HG02678 (cell line): ENCODE results near the gene BNIPL.

Experiments used
- ATAC-seq: cut with Tn5 transposase; IDR thresholded peaks from one replicate; pipeline ENCODE4 v1.9.1; 2021; ENCODE audit warnings: mild to moderate bottlenecking, moderate library complexity; ENCODE audit not compliant: unreplicated experiment

Gene BNIPL

DNA sequence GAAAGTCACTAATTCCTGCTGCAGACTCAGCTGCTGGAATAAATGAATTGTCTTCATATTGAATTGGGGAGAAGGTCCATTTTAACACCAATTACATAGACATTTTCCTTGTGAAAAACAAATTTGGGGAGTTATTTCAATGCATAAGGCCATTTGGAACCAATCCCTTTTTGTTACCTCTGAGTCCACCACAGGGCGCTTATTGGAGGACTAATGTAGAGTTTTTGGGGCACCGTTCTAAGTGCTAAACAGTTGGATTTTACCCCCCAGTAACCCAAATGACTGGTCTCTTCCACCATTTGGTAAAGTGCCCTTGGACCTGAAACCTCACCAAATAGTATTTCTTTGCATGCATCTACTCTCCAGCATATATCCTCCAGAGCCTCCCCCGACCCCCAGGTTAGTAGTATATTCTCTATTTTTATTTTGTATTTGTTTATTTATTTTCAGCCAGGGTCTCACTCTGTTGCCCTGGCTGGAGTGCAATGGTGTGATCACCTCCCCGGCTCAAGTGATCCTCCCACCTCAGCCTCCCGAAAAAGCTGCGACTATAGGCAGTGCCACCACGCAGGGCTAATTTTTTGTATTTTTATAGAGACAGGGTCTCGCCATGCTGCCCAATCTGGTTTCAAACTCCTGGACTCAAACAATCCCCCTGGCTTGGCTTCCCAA lies 26.6 kb upstream of the BNIPL start:
- no peak for ATAC-seq

DNA sequence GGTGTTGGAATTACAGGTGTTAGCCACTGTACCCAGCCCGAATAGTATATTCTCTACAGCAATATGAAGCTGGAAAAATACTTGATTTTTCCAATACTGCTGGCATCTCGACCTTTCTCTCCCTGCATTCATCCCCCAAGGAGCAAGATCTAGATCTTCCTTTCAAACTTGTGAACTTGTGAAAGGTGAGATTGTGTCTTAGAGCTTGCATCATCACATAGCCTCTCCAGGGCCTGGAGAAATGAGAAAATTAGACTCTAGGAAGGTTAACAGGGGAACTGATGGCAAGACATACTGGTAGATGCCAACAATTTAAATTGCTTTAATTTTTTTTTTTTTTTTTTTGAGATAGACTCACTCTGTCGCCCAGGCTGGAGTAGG lies 26.1 kb upstream of the BNIPL start:
- ATAC-seq: no peak

DNA sequence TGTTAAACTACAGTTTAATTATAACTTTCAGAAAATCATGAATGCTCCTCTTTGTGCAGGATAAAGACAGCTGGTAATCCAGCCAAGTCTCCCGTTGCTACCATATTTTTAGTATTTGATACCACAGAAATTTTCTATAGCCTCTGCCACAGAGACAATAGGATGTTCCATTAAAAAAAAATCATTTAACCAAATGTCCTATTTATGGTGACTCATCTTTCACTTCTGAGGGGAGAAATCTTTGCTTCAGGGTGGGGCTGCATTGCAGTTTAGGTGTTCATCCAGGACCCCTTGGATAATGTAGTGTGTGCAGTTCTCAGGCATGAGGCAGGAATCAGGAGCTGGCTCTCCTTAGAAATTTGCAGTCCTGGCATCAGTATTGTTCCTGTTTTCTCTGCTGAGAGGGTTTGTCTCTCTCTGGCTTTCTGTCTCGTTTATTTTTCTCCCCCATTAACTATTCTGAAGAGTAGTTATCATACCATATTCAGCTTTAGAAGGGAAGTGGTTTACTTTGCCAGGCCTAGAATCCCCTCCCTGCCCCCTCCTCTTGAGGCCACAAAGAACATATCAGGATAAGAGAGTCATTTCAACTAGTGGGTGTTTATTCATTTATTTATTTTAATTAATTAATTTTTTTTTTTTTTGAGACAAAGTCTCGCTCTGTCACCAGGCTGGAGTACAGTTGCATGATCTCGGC lies 25.1 kb upstream of the BNIPL start:
- ATAC-seq: no peak

DNA sequence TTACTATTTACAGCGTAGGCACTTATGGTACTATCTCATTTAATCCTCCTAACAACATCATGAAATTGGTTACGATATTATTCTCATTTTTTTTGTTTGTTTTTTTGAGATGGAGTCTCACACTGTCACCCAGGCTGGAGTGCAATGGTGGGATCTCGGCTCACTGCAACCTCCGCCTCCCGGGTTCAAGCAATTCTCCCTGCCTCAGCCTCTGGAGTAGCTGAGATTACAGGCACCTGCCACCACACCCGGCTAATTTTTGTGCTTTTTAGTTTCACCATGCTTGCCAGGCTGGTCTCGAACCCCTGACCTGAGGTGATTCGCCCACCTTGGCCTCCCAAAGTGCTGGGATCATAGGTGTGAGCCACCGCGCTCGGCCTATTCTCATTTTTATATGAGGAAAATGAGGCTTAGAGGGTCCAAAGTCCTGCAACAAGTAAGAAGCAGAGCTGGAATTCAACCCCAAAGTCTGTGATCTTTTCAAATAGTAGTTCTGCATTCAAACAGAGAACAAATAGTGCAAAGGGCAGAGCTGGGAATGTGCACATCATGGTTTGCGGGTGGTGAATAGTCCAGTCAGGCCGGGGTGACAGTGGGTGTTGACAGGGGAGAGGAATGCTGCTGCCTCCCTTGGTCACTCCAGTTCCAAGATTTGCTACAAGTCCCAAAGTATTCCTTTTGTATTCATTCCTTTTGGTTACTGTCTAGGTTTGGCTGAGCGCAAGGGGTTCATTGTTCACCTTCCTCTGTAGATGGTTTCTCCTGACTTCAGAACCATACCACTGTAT lies 23.5 kb upstream of the BNIPL start:
- no peak for ATAC-seq

DNA sequence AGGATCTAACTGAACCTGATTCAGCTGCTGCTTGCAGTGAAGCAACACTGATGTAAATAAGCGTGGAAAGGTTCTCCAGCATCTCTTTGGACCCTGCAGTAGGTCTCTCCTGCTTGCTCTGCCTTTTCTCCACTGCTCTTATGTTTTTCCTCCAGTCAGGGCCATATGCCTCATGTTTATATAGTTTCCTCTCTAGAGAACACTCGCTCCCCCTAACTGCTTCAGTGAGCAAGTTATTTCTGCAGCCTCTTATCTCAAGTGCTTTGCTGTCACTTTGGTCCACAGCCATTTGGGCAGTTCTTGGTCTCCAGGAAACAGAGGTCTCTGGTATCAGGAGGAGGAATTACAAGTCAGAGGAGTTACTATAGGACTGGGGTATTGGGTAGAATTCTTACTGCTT lies 22.9 kb upstream of the BNIPL start:
- ATAC-seq: no peak

DNA sequence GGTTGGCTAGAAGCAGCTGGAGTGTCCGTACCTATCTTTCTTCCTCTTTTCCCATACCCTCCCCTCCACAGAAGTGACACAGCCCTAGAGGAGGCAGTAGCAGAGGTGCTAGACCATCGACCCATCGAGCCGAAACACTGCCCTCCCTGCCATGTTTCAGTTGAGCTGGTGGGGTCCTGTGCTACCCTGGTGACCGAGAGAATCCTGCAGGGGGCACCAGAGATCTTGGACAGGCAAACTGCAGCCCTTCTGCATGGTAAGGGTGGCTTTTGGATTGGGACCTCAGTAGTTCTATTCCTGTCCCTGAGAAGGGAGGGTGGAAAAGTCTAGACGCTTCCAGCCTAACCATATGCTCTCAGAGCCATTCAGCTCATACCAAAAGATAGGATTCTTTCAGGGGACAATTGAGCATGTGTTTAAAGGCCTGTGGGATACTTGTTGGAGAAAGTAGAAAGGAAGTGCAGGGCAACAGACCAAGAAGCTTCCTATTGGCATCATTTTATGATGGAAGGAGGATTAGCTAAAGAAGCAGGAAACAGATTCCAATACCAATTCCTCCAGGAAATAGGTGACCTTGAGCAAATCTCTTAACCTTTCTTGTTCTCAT lies 11.7 kb upstream of the BNIPL start:
- no peak for ATAC-seq

DNA sequence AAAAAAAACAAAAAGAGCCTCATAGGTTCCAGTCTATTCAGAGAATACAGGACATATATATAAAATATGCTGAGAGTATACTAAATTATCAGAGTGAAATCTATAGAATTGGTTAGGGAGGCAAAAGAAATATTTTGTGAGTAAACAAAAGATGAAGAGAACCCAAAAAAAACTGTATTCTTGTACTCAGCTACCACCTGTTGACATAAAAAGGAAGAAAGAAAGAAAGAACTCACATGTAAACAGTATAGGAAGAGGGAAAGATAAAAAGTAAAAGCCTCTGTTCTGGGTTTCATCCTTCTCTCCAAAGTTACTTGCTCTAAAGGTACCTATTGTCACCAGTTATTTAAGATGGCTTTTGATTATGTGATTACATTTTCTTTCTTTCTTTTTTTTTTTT lies 9.9 kb upstream of the BNIPL start:
- no peak for ATAC-seq

DNA sequence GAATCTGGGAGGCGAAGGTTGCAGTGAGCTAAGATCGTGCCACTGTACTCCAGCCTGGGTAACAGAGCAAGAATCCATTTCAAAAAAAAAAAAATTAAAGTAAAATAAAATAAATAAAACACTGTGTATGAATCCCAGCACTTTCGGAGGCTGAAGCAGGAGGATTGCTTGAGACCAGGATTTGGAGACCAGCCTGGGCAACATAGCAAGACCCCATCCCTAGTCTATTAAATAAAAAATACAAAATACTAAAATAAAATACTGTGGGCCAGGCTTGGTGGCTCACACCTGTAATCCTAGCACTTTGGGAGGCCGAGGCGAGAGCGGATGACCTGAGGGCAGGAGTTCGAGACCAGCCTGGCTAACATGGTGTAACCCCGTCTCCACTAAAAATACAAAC lies 4.2 kb upstream of the BNIPL start:
- ATAC-seq: no peak

DNA sequence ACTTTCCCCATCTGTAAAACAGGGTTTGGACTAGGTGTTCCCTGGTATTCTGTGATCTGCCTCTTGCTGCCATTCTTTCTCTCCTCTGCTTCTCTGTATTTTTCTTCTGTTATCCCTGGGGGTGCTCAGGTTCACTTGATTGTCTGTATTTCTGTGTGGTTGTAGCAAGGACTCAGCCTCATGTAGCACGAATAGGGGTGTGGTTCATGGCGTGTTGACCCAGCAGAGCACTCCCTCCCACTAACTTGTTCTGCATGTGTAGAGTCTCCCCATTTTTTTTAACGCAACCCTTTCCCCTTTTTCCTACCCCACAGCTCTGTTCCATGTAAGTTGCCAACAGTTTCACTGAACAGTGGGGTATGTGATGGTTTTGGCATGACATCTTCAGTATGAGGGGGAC lies 1.2 kb upstream of the BNIPL start:
- no peak for ATAC-seq

DNA sequence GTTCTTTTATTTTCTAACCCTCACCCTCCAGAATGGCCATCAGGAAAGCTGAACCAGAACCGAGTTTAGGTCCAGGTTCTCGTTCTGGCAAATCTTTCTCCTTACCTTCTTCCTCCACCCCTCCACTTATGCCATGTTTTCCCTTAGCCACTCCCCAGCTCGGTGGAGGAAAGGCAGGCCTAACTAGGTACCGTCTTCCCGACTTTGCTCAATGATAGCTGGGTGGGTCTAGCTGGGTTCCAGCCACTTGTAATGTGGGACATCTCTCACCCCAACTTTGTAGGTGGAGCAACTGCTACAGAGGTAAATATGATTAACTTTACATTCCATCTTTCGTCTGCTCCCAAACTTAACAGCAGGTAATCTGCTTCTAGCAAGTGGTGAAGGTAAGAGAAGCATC lies 646 bp downstream of the BNIPL start:
- no peak for ATAC-seq

DNA sequence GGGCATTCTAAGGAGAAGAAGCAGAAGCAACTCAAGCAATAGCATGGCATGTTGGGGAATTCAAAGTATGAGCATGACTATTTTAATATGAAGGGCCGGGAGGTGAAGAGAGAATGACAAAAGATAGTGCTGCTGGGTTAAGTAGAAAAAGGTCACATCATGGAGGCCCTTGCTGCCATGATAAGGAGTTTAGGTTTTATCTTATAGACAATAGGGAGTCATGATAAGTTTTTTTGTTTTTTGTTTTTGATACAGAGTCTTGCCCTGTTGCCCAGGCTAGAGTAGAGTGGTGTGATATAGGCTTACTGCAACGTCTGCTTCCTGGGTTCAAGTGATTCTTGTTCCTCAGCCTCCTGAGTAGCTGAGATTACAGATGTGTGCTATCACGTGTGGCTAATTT lies 3.1 kb downstream of the BNIPL start:
- ATAC-seq: no peak

DNA sequence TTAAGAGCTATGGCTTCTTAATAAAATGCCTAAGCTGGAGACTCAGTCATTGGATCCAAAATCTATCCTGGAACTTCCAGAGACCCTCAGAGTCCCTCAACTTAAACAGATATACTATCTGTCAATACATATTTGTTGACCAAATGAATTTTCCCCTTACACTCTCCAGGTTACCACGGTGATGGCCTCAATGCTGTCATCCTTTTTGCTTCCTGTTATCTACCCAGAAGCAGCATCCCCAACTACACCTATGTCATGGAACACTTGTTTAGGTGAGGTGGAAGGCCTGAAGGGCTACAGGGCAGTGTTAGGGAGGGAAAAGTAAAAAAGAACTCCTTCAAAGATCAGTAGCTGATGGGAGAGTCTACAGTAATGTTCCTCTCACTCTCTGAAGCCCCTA lies 6.8 kb downstream of the BNIPL start:
- no peak for ATAC-seq

DNA sequence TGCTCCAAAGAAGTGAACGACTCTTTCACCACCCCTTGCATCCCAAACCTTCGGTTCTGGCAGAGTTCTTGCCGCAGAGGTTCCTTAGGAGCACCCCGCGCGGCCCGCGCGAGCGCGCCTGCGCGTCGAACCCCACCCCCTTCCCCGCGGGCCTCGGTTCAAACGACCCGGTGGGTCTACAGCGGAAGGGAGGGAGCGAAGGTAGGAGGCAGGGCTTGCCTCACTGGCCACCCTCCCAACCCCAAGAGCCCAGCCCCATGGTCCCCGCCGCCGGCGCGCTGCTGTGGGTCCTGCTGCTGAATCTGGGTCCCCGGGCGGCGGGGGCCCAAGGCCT lies 11.2 kb downstream of the BNIPL start, which contains the start of gene C1orf56:
Gene C1orf56, plus strand, starts transcription at position 161 of the 334 bp plus-strand sequence. Its CDS starts 97 bp downstream, at position 258.
- peak; percentile 70 for ATAC-seq

DNA sequence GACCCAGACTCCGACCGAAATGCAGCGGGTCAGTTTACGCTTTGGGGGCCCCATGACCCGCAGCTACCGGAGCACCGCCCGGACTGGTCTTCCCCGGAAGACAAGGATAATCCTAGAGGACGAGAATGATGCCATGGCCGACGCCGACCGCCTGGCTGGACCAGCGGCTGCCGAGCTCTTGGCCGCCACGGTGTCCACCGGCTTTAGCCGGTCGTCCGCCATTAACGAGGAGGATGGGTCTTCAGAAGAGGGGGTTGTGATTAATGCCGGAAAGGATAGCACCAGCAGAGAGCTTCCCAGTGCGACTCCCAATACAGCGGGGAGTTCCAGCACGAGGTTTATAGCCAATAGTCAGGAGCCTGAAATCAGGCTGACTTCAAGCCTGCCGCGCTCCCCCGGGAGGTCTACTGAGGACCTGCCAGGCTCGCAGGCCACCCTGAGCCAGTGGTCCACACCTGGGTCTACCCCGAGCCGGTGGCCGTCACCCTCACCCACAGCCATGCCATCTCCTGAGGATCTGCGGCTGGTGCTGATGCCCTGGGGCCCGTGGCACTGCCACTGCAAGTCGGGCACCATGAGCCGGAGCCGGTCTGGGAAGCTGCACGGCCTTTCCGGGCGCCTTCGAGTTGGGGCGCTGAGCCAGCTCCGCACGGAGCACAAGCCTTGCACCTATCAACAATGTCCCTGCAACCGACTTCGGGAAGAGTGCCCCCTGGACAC lies 11.7 kb downstream of the BNIPL start:
- peak; percentile 61 for ATAC-seq

DNA sequence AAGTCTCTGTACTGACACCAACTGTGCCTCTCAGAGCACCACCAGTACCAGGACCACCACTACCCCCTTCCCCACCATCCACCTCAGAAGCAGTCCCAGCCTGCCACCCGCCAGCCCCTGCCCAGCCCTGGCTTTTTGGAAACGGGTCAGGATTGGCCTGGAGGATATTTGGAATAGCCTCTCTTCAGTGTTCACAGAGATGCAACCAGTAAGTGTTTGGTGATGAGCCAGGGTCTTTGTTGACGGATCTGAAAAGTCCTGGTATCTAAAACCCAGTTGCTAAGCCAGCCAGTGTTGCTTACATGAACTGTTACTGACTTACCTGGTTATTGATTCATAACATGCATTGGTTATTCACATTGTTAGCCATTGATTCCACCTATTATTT lies 12.3 kb downstream of the BNIPL start:
- ATAC-seq: no peak

DNA sequence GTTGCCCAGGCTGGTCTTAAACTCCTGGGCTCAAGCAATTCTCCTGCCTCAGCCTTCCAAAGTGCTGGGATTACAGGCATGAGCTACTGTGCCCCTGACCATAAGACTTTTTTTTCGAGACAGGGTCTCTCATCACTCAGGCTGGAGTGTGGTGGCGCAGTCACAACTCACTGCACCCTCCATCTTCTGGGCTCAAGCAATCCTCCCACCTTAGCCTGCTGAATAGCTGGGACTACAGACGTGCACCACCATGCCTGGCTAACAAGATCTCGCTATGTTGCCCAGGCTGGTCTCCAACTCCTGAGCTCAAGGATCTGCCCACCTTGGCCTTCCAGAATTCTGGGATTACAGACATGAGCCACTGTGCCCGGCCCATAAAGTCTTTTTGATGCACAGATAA lies 13.1 kb downstream of the BNIPL start:
- ATAC-seq: no peak

DNA sequence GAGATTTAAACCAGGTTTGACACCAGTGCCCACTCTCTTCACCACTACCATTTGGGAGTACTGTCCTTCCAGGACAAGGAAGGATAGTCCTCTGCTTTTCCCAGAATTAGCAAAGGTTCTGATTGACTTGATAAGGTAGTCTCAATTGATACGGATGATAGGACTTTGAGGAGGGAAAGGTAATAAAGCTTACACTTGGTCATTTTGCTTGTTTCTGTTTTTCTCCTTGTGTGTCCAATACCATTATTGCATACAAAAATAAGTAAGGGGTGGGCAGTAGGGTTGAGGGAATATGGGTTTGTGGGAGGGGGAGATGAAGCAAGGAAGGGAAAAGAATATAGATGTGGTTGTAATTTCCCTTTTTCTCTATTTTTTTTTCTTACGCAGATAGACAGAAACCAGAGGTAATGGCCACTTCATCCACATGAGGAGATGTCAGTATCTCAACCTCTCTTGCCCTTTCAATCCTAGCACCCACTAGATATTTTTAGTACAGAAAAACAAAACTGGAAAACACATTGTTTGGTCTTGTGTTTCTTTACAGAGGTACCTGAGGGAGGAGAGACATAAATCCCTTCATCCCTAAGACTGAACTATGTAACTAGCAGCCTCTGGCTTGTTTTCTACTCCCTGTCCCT lies 13.8 kb downstream of the BNIPL start:
- ATAC-seq: no peak

DNA sequence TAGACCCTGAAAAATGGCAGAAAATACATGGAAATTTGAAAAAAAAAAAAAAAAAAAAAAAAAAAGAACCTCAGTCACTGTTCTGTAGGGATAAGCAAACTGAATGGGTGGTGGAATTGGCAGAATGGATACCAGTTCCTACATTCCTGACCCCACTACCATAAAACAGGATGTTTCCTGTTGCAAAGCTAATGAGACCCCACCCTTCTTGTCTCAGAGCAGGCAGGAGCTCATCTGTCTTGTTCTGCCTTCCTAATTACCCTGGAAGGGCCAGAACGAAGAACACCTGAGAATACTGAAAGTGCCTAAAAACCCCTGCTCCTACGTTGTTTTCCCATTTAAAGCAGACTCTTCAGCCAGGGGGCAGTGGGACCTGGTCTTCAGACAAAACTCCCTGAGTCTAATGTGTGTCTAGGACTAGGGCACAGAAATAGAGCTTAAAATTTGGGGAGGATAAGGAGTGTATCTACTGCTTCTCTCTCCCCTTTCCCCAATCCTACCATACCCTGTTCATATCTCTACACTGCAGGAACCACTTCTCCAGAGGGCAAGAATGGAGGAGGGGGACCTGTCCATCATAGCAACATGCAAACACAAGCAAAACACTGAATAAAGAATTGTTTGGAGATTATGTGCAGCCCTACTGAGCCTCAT lies 15.1 kb downstream of the BNIPL start:
- no peak for ATAC-seq

DNA sequence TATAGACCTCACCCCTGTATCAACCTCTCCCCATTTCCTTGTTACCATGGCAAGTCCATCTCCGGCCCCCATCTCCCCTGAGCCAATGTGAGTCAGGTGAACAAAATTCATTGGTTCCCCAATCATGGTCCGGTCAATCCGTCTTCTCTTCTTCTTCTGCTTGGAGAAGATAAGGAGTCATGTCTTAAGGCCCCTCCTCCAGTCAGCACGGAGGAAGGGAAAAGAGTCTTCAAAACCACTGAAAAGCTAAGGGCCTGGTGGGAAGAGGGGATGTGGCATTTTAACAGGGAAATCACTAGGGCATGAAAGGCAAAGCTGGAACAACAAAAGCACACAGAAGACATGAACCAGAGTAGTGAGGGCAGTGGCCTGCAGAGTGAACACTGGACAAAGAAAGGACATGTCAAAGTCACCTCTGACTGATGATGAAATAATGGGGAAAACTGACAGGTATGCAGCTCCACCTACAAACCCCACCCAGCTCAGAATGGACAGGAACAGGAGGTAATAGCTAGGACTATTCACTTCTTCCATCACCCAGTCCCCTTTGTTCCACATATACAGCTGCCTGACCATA lies 18.7 kb downstream of the BNIPL start:
- no peak for ATAC-seq

DNA sequence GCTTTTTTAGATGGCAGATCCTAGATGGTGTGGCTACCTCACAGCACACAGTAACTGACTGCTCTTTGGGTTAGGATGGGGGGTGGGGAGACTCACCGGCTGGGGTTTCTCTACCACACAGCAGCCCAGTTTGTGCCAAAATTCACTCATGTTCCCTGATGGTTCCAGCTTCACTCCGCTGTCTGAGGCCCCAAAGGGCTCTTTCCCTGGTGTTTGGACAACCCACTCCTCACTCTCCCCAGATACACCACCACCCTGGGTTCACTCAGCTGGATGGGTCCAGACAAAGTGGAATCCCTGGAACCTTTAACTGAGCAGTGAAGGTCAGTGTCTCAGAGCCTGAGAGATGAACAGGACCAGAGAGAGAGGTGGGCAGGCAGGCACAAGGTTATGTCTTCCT lies 19.2 kb downstream of the BNIPL start:
- no peak for ATAC-seq
